Heart left ventricle (tissue), 16 donors: Measurements from ENCODE around the gene CCT6A. TPM values are rescaled to one million over a fixed set of nuclear protein-coding genes. Genes with fewer than 3 reads are reported as not detected.
"Not testable (repeated sequence)": the region's sequence is repeated elsewhere in the genome, so short reads cannot be mapped to it uniquely, and the experiment has no call there.

Experiments
- ATAC-seq, 4 donors: fragments of 200-7000 bp; cut with Tn5 transposase; one replicate each; pipeline ENCODE4 v1.9.1; 2020 to 2022; ENCODE audit warnings: moderate library complexity in 4 of 4, mild to moderate bottlenecking in 3 of 4, moderate number of reproducible peaks in 1 of 4
- DNase-seq, 5 donors: peaks; one replicate each; pipeline ENCODE4 v3.0.0-alpha.2; 2020
- H3K27ac ChIP-seq, 12 donors: fragments of 200-600 bp; sonication (generic) in 4 of 12; one replicate each; pipeline versions ENCODE4 v1.5.0 to v1.8.0; 2016 to 2022; ENCODE audit warnings: mild to moderate bottlenecking in 2 of 12
- H3K27me3 ChIP-seq, 9 donors: fragments of 200-600 bp; sonication (generic) in 2 of 9; one replicate each; pipeline versions ENCODE4 v1.5.1 to v1.8.0; 2016 to 2022; ENCODE audit warnings: mild to moderate bottlenecking in 3 of 9
- H3K36me3 ChIP-seq, 9 donors: fragments of 200-600 bp; sonication (generic) in 2 of 9; one replicate each; pipeline versions ENCODE4 v1.5.0 to v1.8.0; 2018 to 2022; ENCODE audit warnings: mild to moderate bottlenecking in 2 of 9
- H3K4me1 ChIP-seq, 12 donors: fragments of 200-600 bp; sonication (generic) in 4 of 12; one replicate each; pipeline versions ENCODE4 v1.5.0 to v1.8.0; 2016 to 2022; ENCODE audit warnings: mild to moderate bottlenecking in 3 of 12
- H3K4me3 ChIP-seq, 12 donors: fragments of 200-600 bp; sonication (generic) in 4 of 12; one replicate each; pipeline versions ENCODE4 v1.5.0 to v1.8.0; 2017 to 2022; ENCODE audit warnings: mild to moderate bottlenecking in 9 of 12, moderate library complexity in 4 of 12
- H3K9me3 ChIP-seq, 12 donors: fragments of 200-600 bp; sonication (generic) in 4 of 12; one replicate each; pipeline versions ENCODE4 v1.5.0 to v1.8.0; 2016 to 2022; ENCODE audit warnings: mild to moderate bottlenecking in 1 of 12
- CTCF ChIP-seq, 12 donors: fragments of 200-600 bp; sonication (generic) in 4 of 12; IDR thresholded peaks; one replicate each; pipeline versions ENCODE4 v1.5.0 to v1.8.0; 2018 to 2022; ENCODE audit warnings: antibody characterized with exemption in 12 of 12, mild to moderate bottlenecking in 5 of 12
- POLR2A ChIP-seq, 2 donors: fragments of 450-650 bp; IDR thresholded peaks; one replicate each; pipeline ENCODE4 v1.6.1; 2017; ENCODE audit warnings: antibody characterized with exemption in 2 of 2, mild to moderate bottlenecking in 2 of 2, moderate library complexity in 2 of 2
- WGBS, 4 donors: extraction: QIAGEN DNeasy Blood & Tissue Kit in 2 of 4; methylation state at CpG; one replicate each; pipeline versions ENCODE4 v1.1.5 to v1.1.7; 2013 to 2018; 5-methylcytosine and 5-hydroxymethylcytosine counted together
- intact Hi-C, 10 donors: fragments of 100-400 bp; cut with DNase I; formaldehyde crosslinking; loops; one replicate each; pipeline versions ENCODE4 v1.11.1 to v1.14.2; 2022
- polyA plus RNA-seq, 2 donors: library from polyadenylated mRNA; stranded (reverse); fragments of 200-250 nt; gene quantifications; one replicate each; pipeline ENCODE4 v1.2.3, GENCODE V29; 2013
- total RNA-seq, 9 donors: library from RNA; depleted of rRNA in 2 of 9; stranded (reverse); fragments of >200 nt in 2 of 9; fragmentation: NEBNext Ultra II Directional in 3 of 9; extraction: Animal tissue kit (Norgen Biotek cat#: 25700) in 3 of 9; gene quantifications; one replicate each; pipeline versions ENCODE4 v1.1.0 to v1.2.4, GENCODE V29; 2016 to 2023
- donor health status: ischemic (EF 13 %, LVEDD 7.1; RV severe dilation, severe dysfunction).
- donor health status: healthy with polysubstance abuse.
- donor health status: DM: no; HTN: yes; CAD: no.
- donor health status: DM: no; HTN: no; CAD: no.
- donor health status: ischemic (EF 25% LVEDD 6.9; RV normal size, moderate dysfunction).
- donor health status: ischemic (EF 25% LVEDD 5.7; RV mildly dilated, moderate dysfunction).
- donor health status: healthy.
- donor health status: DM: yes; HTN: yes; CAD: no.
- donor health status: ischemic (EF 35%, LVEDD 5.7; RV mildly dilated, moderate dysfunction).
- donor health status: nonischemic (EF 11% LVEDD 7.7; RV severe dilation, severe dysfunction).
- donor health status: DM: yes; HTN: yes; CAD: no.
- donor health status: PGD.
- donor health status: ischemic (EF 29% LVEDD 5.4; RV normal size, mild dysfunction).
- donor health status: nonischemic (EF 23%, LVEDD 6.1; RV moderate dilation, normal function).

The CCT6A gene
- total and polyA plus RNA-seq, 11 donors = 44.6 to 180 (median 64.2) TPM

DNA sequence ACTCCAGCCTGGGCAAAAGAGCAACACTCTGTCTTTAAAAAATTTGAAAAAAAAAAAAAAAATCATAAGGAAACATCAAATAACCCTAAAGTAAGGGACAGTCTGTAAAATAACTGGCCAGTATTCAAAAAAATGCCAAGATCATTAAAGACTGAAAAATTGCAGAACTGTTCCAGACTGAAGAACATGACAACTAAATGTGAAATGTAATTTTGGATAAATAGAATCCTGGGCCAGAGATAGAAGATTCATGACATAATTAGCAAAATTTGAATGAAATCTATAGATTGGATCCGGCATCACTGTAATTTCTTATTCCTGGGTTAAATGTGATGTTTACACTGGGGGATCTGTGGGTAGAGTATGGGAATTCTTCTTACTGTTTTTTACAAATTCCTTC lies 3.3 kb upstream of the CCT6A start:
- peaks cover 7 to 45% (median 26%) of the 10 kb centered on the region in 12 donors for H3K4me1 ChIP-seq
- no peak overlapping the region for H3K4me3 ChIP-seq
- peak overlapping the region in 1 of 12 donors; percentile 66 for H3K27ac ChIP-seq
- DNase-seq (no peak), ATAC-seq (no peak)
- intact Hi-C loops = no loop called here
- H3K36me3 ChIP-seq = peaks cover 0 to 6% (median 5%) of the 10 kb centered on the region in 9 donors
- no peaks in the 10 kb centered on the region for H3K9me3 ChIP-seq
- 86 to 94% (median 90%) methylated on average over 1 of the region's 1 CpG for WGBS, 4 donors
- TF ChIP-seq CTCF (IDR thresholded peaks at IDR 0.05) (no peak), POLR2A (IDR thresholded peaks at IDR 0.05) (no peak)
- no peaks in the 10 kb centered on the region for H3K27me3 ChIP-seq

DNA sequence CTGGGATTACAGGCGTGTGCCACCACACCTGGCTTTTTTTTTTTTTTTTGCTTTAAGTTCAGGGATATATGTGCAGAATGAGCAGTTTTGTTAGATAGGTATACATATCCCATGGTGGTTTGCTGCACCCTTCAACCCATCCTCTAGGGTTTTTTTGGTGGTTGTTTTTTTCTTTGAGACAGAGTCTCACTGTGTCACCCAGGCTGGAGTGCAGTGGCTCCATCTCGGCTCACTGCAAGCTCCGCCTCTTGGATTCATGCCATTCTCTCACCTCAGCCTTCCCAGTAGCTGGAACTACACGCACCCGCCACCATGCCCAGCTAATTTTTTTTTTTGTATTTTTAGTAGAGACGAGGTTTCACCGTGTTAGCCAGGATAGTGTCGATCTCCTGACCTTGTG lies 2.8 kb upstream of the CCT6A start:
- peak in 3 of 5 donors; percentile 37 to 41 (median 38) for DNase-seq
- Histone ChIP-seq H3K27ac (peak overlapping the region in 3 of 12 donors; percentile 46 to 66 (median 50)), H3K36me3 (peaks cover 0 to 11% (median 10%) of the 10 kb centered on the region in 9 donors), H3K4me1 (peaks cover 7 to 45% (median 27%) of the 10 kb centered on the region in 12 donors)
- H3K4me3 ChIP-seq, H3K9me3 ChIP-seq, intact Hi-C loops, ATAC-seq, H3K27me3 ChIP-seq: not testable (repeated sequence)
- WGBS, 4 donors = 35 to 50% (median 42%) methylated on average over 8 of the region's 8 CpGs

DNA sequence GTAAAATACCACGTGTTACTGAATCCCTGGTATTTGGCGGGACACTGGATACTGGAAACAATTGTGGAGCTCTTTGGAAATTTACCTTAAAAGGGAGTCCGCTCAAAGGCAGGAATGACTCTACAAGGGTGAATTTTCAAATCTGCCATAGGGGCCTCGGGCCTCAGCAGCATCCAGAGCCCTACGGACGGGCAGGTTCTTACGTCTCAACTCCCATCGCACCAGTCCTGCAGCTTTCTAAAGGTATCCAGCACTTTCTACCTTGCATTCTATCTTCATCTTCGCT lies 569 bp upstream of the CCT6A start:
- no peaks in the 10 kb centered on the region for H3K9me3 ChIP-seq
- H3K27ac ChIP-seq = peak overlapping the region; percentile 58 to 96 (median 92)
- TF ChIP-seq POLR2A (IDR thresholded peaks at IDR 0.05) (no peak), CTCF (IDR thresholded peaks at IDR 0.05) (no peak)
- H3K4me3 ChIP-seq = peak overlapping the region; percentile 50 to 96 (median 76)
- WGBS, 4 donors = 0 to 3% (median 1%) methylated on average over 9 of the region's 9 CpGs
- no peaks in the 10 kb centered on the region for H3K27me3 ChIP-seq
- ATAC-seq (no peak), DNase-seq (no peak)
- H3K4me1 ChIP-seq = peaks cover 7 to 47% (median 27%) of the 10 kb centered on the region in 12 donors
- peaks cover 0 to 33% (median 33%) of the 10 kb centered on the region in 9 donors for H3K36me3 ChIP-seq
- intact Hi-C loops = loop anchor here in 3 of 10 donors (1.0 to 5.0 kb wide), 5 partner anchors 13 to 86 kb away; partner anchors contain the start of genes CHCHD2 (in 1 of the 3), NIPSNAP2 (in 1 of the 3) and SUMF2 (in 1 of the 3)

DNA sequence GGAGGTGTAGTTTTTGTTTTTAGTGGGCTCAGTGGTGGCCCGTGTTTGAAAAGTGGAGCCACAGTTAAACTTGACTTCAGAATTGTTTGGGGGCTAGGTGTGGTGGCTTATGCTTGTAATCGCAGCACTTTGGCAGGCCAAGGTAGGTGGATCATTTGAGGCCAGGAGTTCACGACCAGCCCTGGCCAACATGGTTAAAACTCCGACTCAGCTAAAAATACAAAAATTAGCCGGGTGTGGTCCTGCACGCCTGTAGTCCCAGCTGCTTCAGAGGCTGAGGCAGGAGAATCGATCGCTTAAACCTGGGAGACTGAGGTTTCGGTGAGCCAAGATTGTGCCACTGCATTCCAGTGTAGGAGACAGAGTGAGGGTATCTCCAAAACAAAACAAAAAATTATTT lies 1.8 kb downstream of the CCT6A start:
- Histone ChIP-seq H3K36me3 (peaks cover 0 to 57% (median 56%) of the 10 kb centered on the region in 9 donors), H3K4me1 (peaks cover 7 to 39% (median 24%) of the 10 kb centered on the region in 12 donors), H3K27me3 (no peaks in the 10 kb centered on the region), H3K4me3 (no peak overlapping the region), H3K27ac (no peak overlapping the region), H3K9me3 (no peaks in the 10 kb centered on the region)
- ATAC-seq = no peak
- no peak for TF ChIP-seq POLR2A (IDR thresholded peaks at IDR 0.05)
- no peak for TF ChIP-seq CTCF (IDR thresholded peaks at IDR 0.05)
- intact Hi-C loops = loop anchor here in 3 of 10 donors (5.0 kb wide), 3 partner anchors 51 to 76 kb away; partner anchors contain the start of gene CHCHD2 (in 1 of the 3)
- no peak for DNase-seq
- WGBS, 4 donors = 84 to 89% (median 86%) methylated on average over 9 of the region's 9 CpGs

GRCh38 chr7:56053993-56054392 lies 2.4 kb downstream of the CCT6A start:
- 80 to 86% (median 83%) methylated on average over 2 of the region's 2 CpGs for whole genome bisulfite sequencing, 4 donors
- Histone ChIP-seq H3K27me3 (no peaks in the 10 kb centered on the region), H3K36me3 (peaks cover 0 to 63% (median 63%) of the 10 kb centered on the region in 9 donors), H3K4me1 (peaks cover 7 to 39% (median 24%) of the 10 kb centered on the region in 12 donors), H3K4me3 (no peak overlapping the region), H3K9me3 (no peaks in the 10 kb centered on the region), H3K27ac (no peak overlapping the region)
- ATAC-seq (no peak), DNase-seq (no peak)
- no peak for TF ChIP-seq CTCF (IDR thresholded peaks at IDR 0.05)
- no peak for TF ChIP-seq POLR2A (IDR thresholded peaks at IDR 0.05)
- intact Hi-C loops = loop anchor here in 3 of 10 donors (5.0 kb wide), 3 partner anchors 52 to 77 kb away; partner anchors contain the start of gene CHCHD2 (in 1 of the 3)
